A549 (cell line): ENCODE measurements around the gene MAG. TPM values are rescaled to one million over a fixed set of nuclear protein-coding genes. Genes with fewer than 3 reads are reported as not detected.
A peak's percentile ranks its signal among the peaks of the same experiment; 100 is the strongest.

Source experiments
- ATAC-seq, 2 experiments: fragments of 200-7000 bp in 1 of 2; fragments of >200 bp in 1 of 2; cut with Nextera tagmentation in 1 of 2; cut with Tn5 transposase in 1 of 2; 3 replicates each; pipeline versions ENCODE4 v1.8.0 to v1.9.1; 2018 to 2020; ENCODE audit warnings: mild to moderate bottlenecking in 1 of 2, moderate library complexity in 1 of 2
- CTCF ChIA-PET: fragments of 300-600 bp; sonication (Branson Sonifier 250); formaldehyde crosslinking; extraction: SDS; loops from one replicate; lab custom pipeline; 2021; ENCODE audit warnings: antibody characterized with exemption, inconsistent platforms; lab: Yijun Ruan, JAX
- POLR2A ChIA-PET: fragments of 350-600 bp; formaldehyde crosslinking; extraction: SDS; loops from one replicate; lab custom pipeline; 2021; ENCODE audit warnings: antibody characterized with exemption, inconsistent platforms; lab: Yijun Ruan, JAX
- DNase-seq, 2 experiments: peaks; one replicate each; pipeline versions ENCODE4 v3.0.0 to v3.0.0-alpha.2; 2011 to 2016; ENCODE audit warnings: low read depth in 1 of 2, low spot score in 1 of 2
- FAIRE-seq: peaks from 2 replicates; lab custom pipeline; 2011; peaks lifted over from hg19 to GRCh38; lab: Jason Lieb, UNC
- H3K27ac ChIP-seq, 2 experiments: fragments of >200 bp; sonication (Bioruptor Twin); formaldehyde crosslinking; 3 replicates each; pipeline ENCODE4 v1.5.1; 2016 to 2017
- H3K4me1 ChIP-seq: fragments of >200 bp; sonication (Bioruptor Twin); formaldehyde crosslinking; 3 replicates; pipeline ENCODE4 v1.6.1; 2016
- H3K4me2 ChIP-seq: fragments of >200 bp; sonication (Bioruptor Twin); formaldehyde crosslinking; 3 replicates; pipeline ENCODE4 v1.6.1; 2016
- H3K4me3 ChIP-seq: fragments of >200 bp; sonication (Bioruptor Twin); formaldehyde crosslinking; 3 replicates; pipeline ENCODE4 v1.5.1; 2016
- H3K9me3 ChIP-seq: fragments of >200 bp; sonication (Bioruptor Twin); formaldehyde crosslinking; 3 replicates; pipeline ENCODE4 v1.6.1; 2016
- BCL3 ChIP-seq: fragments of >200 bp; sonication (Bioruptor Twin); formaldehyde crosslinking; IDR thresholded peaks from 3 replicates; pipeline ENCODE4 v1.6.1; 2016
- CBX8 ChIP-seq: fragments of 200-600 bp; sonication (generic); IDR thresholded peaks from 2 replicates; pipeline ENCODE4 v1.6.1; 2016
- FOSL2 ChIP-seq, 2 experiments: fragments of 450-650 bp in 1 of 2; fragments of >200 bp in 1 of 2; sonication (Bioruptor Twin) in 1 of 2; formaldehyde crosslinking; IDR thresholded peaks; 2 replicates each; pipeline versions ENCODE4 v1.5.0 to v1.6.1; 2016 to 2020; ENCODE audit warnings: mild to moderate bottlenecking in 1 of 2, moderate library complexity in 1 of 2
- GATA3 ChIP-seq: IDR thresholded peaks from 2 replicates; pipeline ENCODE4 v1.6.1; 2012; ENCODE audit warnings: borderline replicate concordance
- MAZ ChIP-seq: fragments of 150-350 bp; IDR thresholded peaks from 2 replicates; pipeline ENCODE4 v1.6.1; 2014; ENCODE audit warnings: antibody characterized with exemption, low read depth, low read length, borderline replicate concordance
- NPAS2 ChIP-seq: fragments of 250-450 bp; sonication (Bioruptor Pico); IDR thresholded peaks from 2 replicates; pipeline ENCODE4 v1.8.0; 2022; ENCODE audit warnings: mild to moderate bottlenecking, moderate library complexity, borderline replicate concordance
- NR3C1 ChIP-seq: fragments of >200 bp; sonication (Bioruptor Twin); formaldehyde crosslinking; IDR thresholded peaks from 3 replicates; pipeline ENCODE4 v1.6.1; 2017
- PBX3 ChIP-seq: IDR thresholded peaks from 2 replicates; pipeline ENCODE4 v1.6.1; 2012
- PHF8 ChIP-seq: fragments of 200-600 bp; sonication (generic); IDR thresholded peaks from 2 replicates; pipeline ENCODE4 v1.6.1; 2016; ENCODE audit warnings: low read depth, mild to moderate bottlenecking, antibody characterized with exemption, moderate library complexity, borderline replicate concordance
- POLR2A ChIP-seq: IDR thresholded peaks from 2 replicates; pipeline ENCODE4 v1.6.1; 2012; ENCODE audit warnings: mild to moderate bottlenecking, low read length
- RNF2 ChIP-seq: fragments of 200-600 bp; sonication (generic); IDR thresholded peaks from 2 replicates; pipeline ENCODE4 v1.6.1; 2016; ENCODE audit warnings: low read depth, mild to moderate bottlenecking, antibody characterized with exemption, moderate library complexity, borderline replicate concordance
- SREBF2 ChIP-seq: fragments of 450-650 bp; IDR thresholded peaks from 2 replicates; pipeline ENCODE4 v1.6.1; 2014; ENCODE audit warnings: mild to moderate bottlenecking, moderate library complexity
- TFCP2L1 ChIP-seq: fragments of 250-450 bp; sonication (Bioruptor Pico); IDR thresholded peaks from 2 replicates; pipeline ENCODE4 v1.5.0; 2021; ENCODE audit warnings: mild to moderate bottlenecking
- WGBS: methylation state at CpG from one replicate; pipeline ENCODE4 v1.1.6; 2017; ENCODE audit errors: missing lambda C conversion rate; 5-methylcytosine and 5-hydroxymethylcytosine counted together
- polyA plus RNA-seq, 4 experiments: library from polyadenylated mRNA; depleted of rRNA in 3 of 4; stranded (reverse); fragments of >200 nt; fragmentation: RNase III in 1 of 4; extraction: RNeasy Plus Mini Kit Qiagen cat#74134 plus additional on column Dnase treatment in 1 of 4; gene quantifications; 2 replicates in 3 of 4; 3 replicates in 1 of 4; pipeline ENCODE4 v1.2.3, GENCODE V29; 2011 to 2017
- TF ChIP-seq, protein P1 (sequence below): IDR thresholded peaks from 2 replicates; pipeline ENCODE4 v1.6.1; 2012
- TF ChIP-seq, protein P2 (sequence below): fragments of 150-350 bp; IDR thresholded peaks from 2 replicates; pipeline ENCODE4 v1.6.1; 2014; ENCODE audit warnings: low read depth, mild to moderate bottlenecking, low read length

MAG gene
- polyA plus RNA-seq, 2 of the 4 experiments (the other 2 are of a cell fraction): not detected

- ATAC-seq: peak in 1 of 2 experiments; percentile 25; a peak in 3 of 6 replicates
- POLR2A ChIA-PET: no interaction called here
- CTCF ChIA-PET: interaction anchor here (0.8 to 5.6 kb wide), 10 partner anchors 10 to 222 kb away, joined by 3 to 97 read pairs (median 4); partner anchors contain the start of genes FXYD7, HAMP and LGI4
Measured at GRCh38 chr19:35266520-35267352, 25.2 kb upstream of the MAG start.

GRCh38 chr19:35267353-35267817 is 24.6 kb upstream of the MAG start:
- peaks cover 14% of the 10 kb centered on the region for H3K4me1 ChIP-seq
- FAIRE-seq (no peak), DNase-seq (peak in 1 of 2 experiments; percentile 56), ATAC-seq (peak in 1 of 2 experiments; percentile 58; a peak in 3 of 6 replicates)
- H3K9me3 ChIP-seq: no peaks in the 10 kb centered on the region
- 2% methylated on average over 36 of the region's 40 CpGs for WGBS
- ChIA-PET POLR2A (interaction anchor here (0.5 to 1.0 kb wide), 2 partner anchors 126 to 381 kb away, joined by 3 to 5 read pairs; partner anchors contain the start of gene COX6B1), CTCF (interaction anchor here (0.6 to 5.6 kb wide), 7 partner anchors 10 to 584 kb away, joined by 3 to 97 read pairs (median 5); partner anchors contain the start of genes FXYD7 and HAMP)
- H3K4me3 ChIP-seq: peak overlapping the region; percentile 81
- peak overlapping the region; percentile 93 for H3K4me2 ChIP-seq
- peak overlapping the region; percentile 97 to 99 for H3K27ac ChIP-seq
- TF ChIP-seq PHF8 (no peak; the same call in 1 of the 2 replicates), NPAS2 (CRISPR knock-in tag) (no peak), POLR2A (no peak; the same call in none of the 2 replicates), FOSL2 (IDR thresholded peaks at IDR 0.05) (no peak), FOSL2 (CRISPR knock-in tag; IDR thresholded peaks at IDR 0.05) (no peak), PBX3 (peak; percentile 66), SREBF2 (no peak)
- TF ChIP-seq, protein P1, sequence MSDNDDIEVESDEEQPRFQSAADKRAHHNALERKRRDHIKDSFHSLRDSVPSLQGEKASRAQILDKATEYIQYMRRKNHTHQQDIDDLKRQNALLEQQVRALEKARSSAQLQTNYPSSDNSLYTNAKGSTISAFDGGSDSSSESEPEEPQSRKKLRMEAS: peak; percentile 30

More at GRCh38 chr19:35266520-35267352, 25.2 kb upstream of the MAG start:
- FAIRE-seq (no peak), DNase-seq (peak in 1 of 2 experiments; percentile 82)
- Histone ChIP-seq H3K9me3 (no peaks in the 10 kb centered on the region), H3K4me1 (peaks cover 14% of the 10 kb centered on the region), H3K27ac (peak overlapping the region; percentile 97 to 99), H3K4me3 (peak overlapping the region; percentile 81), H3K4me2 (peak overlapping the region; percentile 93)
- WGBS: 53% methylated on average over 28 of the region's 39 CpGs
- TF ChIP-seq RNF2 (0 out of 2 replicates have a peak, but pooled peaks have one; percentile 10), NR3C1 (no peak), BCL3 (no peak), GATA3 (0 out of 2 replicates have a peak, but pooled peaks have one; percentile 10), MAZ (no peak), CBX8 (no peak), TFCP2L1 (CRISPR knock-in tag) (0 out of 2 replicates have a peak, but pooled peaks have one; percentile 41)
- TF ChIP-seq, protein P1: no peak; the same call in 1 of the 2 replicates
- TF ChIP-seq, protein P2, sequence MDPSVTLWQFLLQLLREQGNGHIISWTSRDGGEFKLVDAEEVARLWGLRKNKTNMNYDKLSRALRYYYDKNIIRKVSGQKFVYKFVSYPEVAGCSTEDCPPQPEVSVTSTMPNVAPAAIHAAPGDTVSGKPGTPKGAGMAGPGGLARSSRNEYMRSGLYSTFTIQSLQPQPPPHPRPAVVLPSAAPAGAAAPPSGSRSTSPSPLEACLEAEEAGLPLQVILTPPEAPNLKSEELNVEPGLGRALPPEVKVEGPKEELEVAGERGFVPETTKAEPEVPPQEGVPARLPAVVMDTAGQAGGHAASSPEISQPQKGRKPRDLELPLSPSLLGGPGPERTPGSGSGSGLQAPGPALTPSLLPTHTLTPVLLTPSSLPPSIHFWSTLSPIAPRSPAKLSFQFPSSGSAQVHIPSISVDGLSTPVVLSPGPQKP: no peak
